SK-N-SH (cell line): ENCODE results near the gene FCAMR.

Experiments used
- EP300 ChIP-seq, 2 experiments: IDR thresholded peaks; 2 replicates each; pipeline versions ENCODE4 v1.4.0 to v1.6.1; 2012; ENCODE audit warnings: borderline replicate concordance in 1 of 2, low read depth in 1 of 2, low read length in 1 of 2
- FOXJ3 ChIP-seq: sonication (generic); formaldehyde crosslinking; IDR thresholded peaks from 2 replicates; pipeline ENCODE4 v1.5.1; 2020; ENCODE audit warnings: mild to moderate bottlenecking, missing genetic modification reagents
- JUND ChIP-seq: IDR thresholded peaks from 2 replicates; pipeline ENCODE4 v1.4.0; 2012
- RAD21 ChIP-seq: IDR thresholded peaks from 2 replicates; pipeline ENCODE4 v1.6.1; 2012; ENCODE audit warnings: mild to moderate bottlenecking, low read length
- RFX5 ChIP-seq: IDR thresholded peaks from 2 replicates; pipeline ENCODE4 v1.6.1; 2012; ENCODE audit warnings: mild to moderate bottlenecking, improper control_type of control experiment, low read length
- TF ChIP-seq, protein P1 (sequence below): fragments of 200-600 bp; sonication (generic); IDR thresholded peaks from 2 replicates; pipeline ENCODE4 v1.6.1; 2017; ENCODE audit warnings: antibody characterized with exemption, mild to moderate bottlenecking, moderate library complexity
- TF ChIP-seq, protein P2 (sequence below): IDR thresholded peaks from 2 replicates; pipeline ENCODE4 v1.4.0; 2012; ENCODE audit warnings: low read depth
- TF ChIP-seq, protein P3 (sequence below): IDR thresholded peaks from 2 replicates; pipeline ENCODE4 v1.6.1; 2012; ENCODE audit warnings: mild to moderate bottlenecking, low read depth, low read length, moderate library complexity
- TF ChIP-seq, protein P4 (sequence below): fragments of 150-350 bp; IDR thresholded peaks from 2 replicates; pipeline ENCODE4 v1.6.1; 2017; ENCODE audit warnings: antibody characterized with exemption, low read length, low read depth, borderline replicate concordance

DNA sequence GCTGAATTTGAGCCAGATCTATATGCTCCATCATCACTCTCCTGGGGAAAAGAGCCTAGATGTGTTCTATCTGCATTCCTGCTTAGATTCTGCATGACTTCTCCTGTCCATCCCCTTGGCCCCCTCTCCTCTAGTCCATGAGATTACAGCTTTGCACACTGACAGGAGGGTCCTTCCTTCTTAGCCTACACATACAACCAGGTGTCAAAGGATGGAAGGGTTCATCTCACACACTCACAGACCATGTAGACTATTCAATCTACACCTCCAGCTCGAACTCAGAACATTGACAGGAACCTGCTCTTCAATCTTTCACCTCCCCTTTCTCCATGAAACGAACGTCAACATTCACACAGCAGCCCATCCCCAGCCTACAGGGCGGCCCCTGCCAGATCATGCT is 48.4 kb upstream of the FCAMR start:
- TF ChIP-seq, protein P1, sequence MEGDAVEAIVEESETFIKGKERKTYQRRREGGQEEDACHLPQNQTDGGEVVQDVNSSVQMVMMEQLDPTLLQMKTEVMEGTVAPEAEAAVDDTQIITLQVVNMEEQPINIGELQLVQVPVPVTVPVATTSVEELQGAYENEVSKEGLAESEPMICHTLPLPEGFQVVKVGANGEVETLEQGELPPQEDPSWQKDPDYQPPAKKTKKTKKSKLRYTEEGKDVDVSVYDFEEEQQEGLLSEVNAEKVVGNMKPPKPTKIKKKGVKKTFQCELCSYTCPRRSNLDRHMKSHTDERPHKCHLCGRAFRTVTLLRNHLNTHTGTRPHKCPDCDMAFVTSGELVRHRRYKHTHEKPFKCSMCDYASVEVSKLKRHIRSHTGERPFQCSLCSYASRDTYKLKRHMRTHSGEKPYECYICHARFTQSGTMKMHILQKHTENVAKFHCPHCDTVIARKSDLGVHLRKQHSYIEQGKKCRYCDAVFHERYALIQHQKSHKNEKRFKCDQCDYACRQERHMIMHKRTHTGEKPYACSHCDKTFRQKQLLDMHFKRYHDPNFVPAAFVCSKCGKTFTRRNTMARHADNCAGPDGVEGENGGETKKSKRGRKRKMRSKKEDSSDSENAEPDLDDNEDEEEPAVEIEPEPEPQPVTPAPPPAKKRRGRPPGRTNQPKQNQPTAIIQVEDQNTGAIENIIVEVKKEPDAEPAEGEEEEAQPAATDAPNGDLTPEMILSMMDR: no peak
- no peak for TF ChIP-seq JUND
- TF ChIP-seq RAD21: no peak
- TF ChIP-seq FOXJ3 (CRISPR knock-in tag): no peak
- TF ChIP-seq, protein P2, sequence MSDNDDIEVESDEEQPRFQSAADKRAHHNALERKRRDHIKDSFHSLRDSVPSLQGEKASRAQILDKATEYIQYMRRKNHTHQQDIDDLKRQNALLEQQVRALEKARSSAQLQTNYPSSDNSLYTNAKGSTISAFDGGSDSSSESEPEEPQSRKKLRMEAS: no peak
- TF ChIP-seq, protein P3, sequence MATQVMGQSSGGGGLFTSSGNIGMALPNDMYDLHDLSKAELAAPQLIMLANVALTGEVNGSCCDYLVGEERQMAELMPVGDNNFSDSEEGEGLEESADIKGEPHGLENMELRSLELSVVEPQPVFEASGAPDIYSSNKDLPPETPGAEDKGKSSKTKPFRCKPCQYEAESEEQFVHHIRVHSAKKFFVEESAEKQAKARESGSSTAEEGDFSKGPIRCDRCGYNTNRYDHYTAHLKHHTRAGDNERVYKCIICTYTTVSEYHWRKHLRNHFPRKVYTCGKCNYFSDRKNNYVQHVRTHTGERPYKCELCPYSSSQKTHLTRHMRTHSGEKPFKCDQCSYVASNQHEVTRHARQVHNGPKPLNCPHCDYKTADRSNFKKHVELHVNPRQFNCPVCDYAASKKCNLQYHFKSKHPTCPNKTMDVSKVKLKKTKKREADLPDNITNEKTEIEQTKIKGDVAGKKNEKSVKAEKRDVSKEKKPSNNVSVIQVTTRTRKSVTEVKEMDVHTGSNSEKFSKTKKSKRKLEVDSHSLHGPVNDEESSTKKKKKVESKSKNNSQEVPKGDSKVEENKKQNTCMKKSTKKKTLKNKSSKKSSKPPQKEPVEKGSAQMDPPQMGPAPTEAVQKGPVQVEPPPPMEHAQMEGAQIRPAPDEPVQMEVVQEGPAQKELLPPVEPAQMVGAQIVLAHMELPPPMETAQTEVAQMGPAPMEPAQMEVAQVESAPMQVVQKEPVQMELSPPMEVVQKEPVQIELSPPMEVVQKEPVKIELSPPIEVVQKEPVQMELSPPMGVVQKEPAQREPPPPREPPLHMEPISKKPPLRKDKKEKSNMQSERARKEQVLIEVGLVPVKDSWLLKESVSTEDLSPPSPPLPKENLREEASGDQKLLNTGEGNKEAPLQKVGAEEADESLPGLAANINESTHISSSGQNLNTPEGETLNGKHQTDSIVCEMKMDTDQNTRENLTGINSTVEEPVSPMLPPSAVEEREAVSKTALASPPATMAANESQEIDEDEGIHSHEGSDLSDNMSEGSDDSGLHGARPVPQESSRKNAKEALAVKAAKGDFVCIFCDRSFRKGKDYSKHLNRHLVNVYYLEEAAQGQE: no peak
- no peak for TF ChIP-seq RFX5
- TF ChIP-seq, protein P4, sequence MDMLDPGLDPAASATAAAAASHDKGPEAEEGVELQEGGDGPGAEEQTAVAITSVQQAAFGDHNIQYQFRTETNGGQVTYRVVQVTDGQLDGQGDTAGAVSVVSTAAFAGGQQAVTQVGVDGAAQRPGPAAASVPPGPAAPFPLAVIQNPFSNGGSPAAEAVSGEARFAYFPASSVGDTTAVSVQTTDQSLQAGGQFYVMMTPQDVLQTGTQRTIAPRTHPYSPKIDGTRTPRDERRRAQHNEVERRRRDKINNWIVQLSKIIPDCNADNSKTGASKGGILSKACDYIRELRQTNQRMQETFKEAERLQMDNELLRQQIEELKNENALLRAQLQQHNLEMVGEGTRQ: no peak
- TF ChIP-seq EP300 (IDR thresholded peaks at IDR 0.05; ENCODE audit: borderline replicate concordance in 1 of 2, low read depth in 1 of 2, low read length in 1 of 2): no peak
